NCI-H2107 treated with DMSO at 0.1 percent for 48 hours (cell line): ENCODE data around the gene ATP9B.

Experiments used
- DNase-seq: peaks from one replicate; lab custom pipeline; 2025; ENCODE audit not compliant: unreplicated experiment; lab: John Stamatoyannopoulos, UW

ATP9B gene

DNA sequence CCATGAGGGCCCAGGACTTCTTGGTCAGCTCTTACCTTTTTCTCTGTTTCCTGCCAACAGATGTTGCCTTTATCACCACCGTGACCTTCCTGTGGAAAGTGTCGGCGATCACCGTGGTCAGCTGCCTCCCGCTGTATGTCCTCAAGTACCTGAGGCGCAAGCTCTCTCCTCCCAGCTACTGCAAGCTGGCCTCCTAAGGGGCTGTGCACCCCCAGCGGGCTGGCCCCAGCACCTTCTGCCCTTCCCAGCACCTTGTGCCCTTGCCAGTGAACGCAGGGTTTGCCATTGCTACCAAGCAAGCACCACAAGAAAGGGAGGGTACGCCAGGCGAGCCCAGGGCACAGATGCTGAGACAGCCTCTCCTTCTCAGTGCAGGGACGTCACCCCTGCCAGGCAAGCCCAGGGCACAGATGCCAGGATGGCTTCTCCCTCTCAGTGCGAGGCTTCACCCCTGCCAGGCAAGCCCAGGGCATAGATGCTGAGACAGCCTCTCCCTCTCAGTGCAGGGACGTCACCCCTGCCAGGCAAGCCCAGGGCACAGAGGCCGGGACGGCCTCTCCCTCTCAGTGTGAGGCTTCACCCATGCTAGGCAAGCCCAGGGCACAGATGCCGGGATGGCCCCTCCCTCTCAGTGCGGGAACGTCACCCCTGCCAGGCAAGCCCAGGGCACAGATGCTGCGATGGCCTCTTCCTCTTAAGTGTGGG is 308.1 kb downstream of the ATP9B start:
- no peak for DNase-seq

- no peak for DNase-seq
These were observed 309.5 kb downstream of the ATP9B start for GRCh38 chr18:79378536-79379250.

GRCh38 chr18:79379251-79379905 is 310.2 kb downstream of the ATP9B start:
- no peak for DNase-seq

DNA sequence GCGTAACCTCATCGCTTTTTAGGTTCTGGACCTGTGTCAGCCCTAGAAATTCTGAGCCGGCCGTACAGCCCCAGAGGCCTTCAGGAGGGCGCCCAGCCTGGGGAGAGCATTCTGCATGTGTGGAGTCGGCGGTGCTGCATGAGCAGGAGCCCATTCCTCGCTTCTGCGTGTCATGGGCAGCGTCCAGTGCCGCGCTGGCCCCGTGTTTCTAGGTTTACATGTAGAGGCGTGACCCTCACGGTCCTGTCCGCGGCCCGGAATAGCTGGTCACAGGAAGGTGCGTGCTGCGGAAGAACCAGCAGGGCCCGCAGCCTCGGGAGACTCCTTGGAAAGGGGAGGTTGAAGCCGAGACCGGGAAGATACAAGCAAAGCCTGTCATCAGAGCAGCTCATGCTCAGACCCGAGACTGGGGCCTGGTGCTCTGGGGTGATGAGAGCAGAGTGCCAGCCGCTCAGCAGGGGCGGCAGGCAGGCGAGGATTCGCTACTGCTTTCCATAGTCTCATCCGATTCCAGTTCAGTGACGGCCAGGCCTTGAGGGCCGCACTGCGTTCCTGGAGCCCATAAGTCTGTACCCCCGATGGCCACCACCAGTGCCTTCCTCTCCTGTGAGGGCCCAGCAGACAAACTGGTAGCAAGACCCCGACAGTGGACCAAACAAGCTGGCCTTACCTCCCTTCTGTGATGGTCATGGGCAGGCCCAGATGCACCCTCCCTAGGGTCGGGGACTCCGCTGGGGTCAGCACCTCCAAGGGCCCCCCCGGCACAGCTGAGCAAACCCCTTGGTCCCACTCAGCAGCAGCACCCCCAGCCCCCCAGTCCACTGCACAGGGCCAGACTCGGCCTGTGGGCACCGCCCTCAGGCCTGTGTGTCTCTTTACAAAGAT is 311.0 kb downstream of the ATP9B start:
- DNase-seq, result no peak

- DNase-seq, result no peak
These were observed 311.9 kb downstream of the ATP9B start for GRCh38 chr18:79380816-79381806.

- no peak for DNase-seq
These were observed 312.7 kb downstream of the ATP9B start for GRCh38 chr18:79381811-79382311.

DNA sequence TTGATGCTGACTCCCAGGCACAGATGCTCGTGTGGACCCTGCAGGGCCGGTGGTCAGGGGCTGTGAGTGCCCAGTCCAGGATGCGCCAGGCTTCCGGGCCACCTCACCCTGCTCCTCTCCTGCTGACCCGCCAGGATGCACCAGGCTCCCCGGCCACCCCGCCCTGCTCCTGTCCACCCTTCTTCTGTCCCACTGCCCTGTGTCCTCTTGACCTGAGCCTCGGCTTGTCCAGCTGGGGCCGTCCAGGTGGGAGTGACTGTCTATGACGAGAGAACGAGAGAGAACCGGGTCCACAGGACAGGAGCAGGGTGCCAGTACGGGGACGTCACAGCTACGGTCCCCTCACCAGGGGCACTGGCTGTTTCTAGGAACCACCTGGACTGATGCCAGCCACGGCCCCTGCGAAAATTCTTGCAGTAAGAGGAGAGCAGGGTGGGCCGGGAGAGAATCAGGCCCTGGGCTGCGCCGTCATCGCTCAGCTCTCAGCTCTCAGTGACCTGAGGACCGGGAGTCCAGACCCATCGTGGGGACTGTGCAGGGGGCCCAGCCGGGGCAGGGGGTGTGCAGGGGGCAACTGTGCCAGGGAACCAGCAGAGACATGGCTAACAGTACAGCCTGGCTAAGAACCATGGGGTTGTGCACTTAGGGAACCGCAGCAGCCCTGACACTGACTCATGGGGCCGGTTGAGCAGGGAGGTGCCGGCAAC is 313.6 kb downstream of the ATP9B start:
- no peak for DNase-seq

DNA sequence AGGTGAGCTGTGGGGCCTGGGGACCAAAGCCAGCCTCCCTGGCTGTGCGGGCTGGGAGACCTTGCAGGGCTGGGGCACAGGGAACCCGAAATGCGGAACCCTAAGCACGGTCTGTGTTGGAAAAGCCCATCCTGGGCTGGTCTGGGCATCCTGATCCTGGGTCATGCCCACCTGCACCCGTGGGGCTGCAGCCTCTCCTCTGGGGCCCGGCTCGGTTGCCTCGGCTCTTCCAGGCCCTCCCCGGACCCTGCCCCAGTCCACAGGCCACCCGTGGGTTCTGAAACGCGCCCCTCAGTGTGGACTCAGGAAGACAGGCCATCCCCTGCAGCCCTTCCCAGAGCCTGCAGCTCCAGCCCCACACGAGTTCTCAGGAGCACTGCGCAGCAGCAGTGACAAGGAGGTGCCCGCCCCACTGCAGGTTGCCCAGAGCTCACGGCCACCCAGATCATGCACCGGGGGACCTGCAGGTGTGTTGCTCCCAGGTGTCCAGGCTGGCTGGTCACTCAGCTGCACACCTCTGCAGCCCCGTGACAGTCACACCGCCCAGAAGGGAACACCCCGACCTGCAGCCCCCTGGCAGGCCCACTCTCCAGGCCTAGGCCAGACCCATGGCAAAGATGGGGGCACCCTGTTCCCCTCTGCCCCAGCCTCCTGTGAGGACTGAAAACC is 314.3 kb downstream of the ATP9B start:
- no peak for DNase-seq

GRCh38 chr18:79384151-79384807 is 315.1 kb downstream of the ATP9B start:
- no peak for DNase-seq

GRCh38 chr18:79384834-79385233 is 315.6 kb downstream of the ATP9B start:
- DNase-seq, result no peak

DNA sequence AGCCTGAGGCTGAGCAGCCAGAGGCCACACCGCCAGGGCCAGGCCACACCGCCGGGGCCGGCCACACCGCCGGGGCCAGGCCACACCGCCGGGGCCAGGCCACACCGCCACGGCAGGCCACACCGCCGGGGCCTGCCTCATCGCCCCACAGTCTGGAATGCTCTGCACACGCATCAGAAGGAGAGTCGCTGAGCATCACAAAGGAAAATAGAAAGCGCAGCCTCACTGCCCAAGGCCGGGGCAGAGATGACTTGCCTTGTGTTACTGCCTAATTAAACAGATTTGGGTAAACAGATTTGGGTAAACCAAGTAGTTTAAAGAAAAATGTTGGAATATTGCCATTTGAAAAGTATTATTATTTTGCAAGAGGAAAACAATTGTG is 316.1 kb downstream of the ATP9B start:
- DNase-seq, result no peak

- DNase-seq, result no peak
These were observed 316.6 kb downstream of the ATP9B start for GRCh38 chr18:79385708-79386341.

GRCh38 chr18:79386547-79386946 is 317.4 kb downstream of the ATP9B start:
- DNase-seq, result no peak

GRCh38 chr18:79387214-79387613 is 318.0 kb downstream of the ATP9B start:
- DNase-seq, result no peak

DNA sequence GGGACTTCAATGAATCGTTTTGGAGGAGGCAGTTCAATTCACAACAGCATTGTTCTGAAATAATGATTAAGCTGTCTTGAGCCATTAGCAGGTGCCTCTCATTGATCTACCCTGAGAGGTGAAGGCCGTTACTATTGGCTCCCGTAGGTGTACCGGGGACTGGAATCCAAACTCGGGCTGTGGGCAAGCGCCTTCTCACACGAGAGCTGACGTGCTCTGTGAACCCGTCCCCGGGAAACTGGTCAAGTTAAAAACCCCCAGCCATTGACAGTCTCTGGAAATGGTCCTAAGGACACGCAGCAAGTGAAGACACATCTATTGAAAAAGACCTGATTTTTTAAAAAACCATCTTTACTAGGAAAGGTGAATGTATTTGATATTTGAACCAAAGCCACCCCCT is 318.4 kb downstream of the ATP9B start:
- DNase-seq, result no peak

DNA sequence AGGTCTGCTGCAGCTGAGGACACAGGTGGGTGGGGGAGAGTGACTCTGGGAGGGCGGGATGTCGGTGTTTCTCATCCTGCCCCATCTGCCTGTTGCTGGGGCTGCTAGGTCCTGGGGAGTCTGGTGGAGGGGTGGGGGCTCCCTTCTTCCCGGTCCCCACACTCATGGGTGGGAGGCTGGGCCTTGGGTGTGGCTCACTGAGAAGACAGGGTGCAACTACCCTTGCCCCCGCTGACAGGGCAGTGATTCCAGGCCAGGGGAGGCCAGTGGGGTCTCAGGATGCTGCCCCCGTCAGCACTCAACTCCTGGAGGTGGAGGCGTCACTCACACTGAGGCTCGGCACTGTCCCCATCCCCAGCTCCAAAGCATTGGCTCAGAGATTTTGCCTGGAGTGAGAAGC is 318.8 kb downstream of the ATP9B start:
- DNase-seq, result no peak

- no peak for DNase-seq
These were observed 320.5 kb downstream of the ATP9B start for GRCh38 chr18:79389689-79390088.

DNA sequence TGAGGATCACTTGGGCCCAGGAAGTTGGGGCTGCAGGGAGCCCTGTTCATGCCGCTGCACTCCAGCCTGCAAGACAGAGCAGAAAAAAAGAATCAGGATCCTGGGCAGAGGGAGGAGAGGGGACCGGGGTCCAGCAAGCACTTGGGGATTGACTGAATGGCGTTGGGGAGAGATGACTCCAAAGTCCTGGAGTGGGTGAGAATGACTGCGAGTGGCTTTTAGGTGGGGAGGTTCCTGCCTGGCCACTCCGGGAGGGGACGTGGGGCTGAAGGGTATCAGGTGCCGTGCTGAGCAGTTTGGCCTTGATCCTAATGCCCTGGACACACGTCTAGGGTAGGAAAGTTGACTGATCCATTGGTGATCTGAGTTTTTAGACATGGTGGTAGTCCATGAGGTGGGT is 323.0 kb downstream of the ATP9B start:
- DNase-seq, result no peak
